Kidney (tissue), 14 donors: ENCODE results near the gene TBC1D17. TPM values are rescaled to one million over a fixed set of nuclear protein-coding genes. Genes with fewer than 3 reads are reported as not detected.
A peak's percentile ranks its signal among the peaks of the same experiment; 100 is the strongest.

Experiments used
- DNase-seq, 5 donors: peaks; one replicate each; pipeline ENCODE4 v3.0.0-alpha.2; 2013 to 2020
- FAIRE-seq: peaks from 2 replicates; lab custom pipeline; 2012; peaks lifted over from hg19 to GRCh38; lab: Jason Lieb, UNC
- H3K27ac ChIP-seq, 2 donors: one replicate each; pipeline ENCODE4 v1.7.0; 2013; ENCODE audit warnings: low read depth in 2 of 2, low read length in 2 of 2, inconsistent platforms in 1 of 2
- H3K27me3 ChIP-seq: one replicate; pipeline ENCODE4 v1.7.1; 2013; ENCODE audit warnings: low read length, inconsistent platforms; ENCODE audit not compliant: control insufficient read depth, insufficient read depth
- H3K36me3 ChIP-seq, 3 donors: one replicate each; pipeline versions ENCODE4 v1.7.0 to v1.7.1; 2013; ENCODE audit warnings: low read length in 3 of 3, control low read depth in 1 of 3, inconsistent platforms in 1 of 3; ENCODE audit not compliant: insufficient read depth in 3 of 3, control insufficient read depth in 2 of 3
- H3K4me1 ChIP-seq, 3 donors: one replicate each; pipeline versions ENCODE4 v1.7.0 to v1.7.1; 2013; ENCODE audit warnings: low read length in 3 of 3, inconsistent platforms in 1 of 3, low read depth in 1 of 3; ENCODE audit not compliant: control insufficient read depth in 2 of 3, insufficient read depth in 2 of 3
- H3K4me3 ChIP-seq, 3 donors: one replicate each; pipeline versions ENCODE4 v1.7.0 to v1.8.1; 2013; ENCODE audit warnings: low read length in 3 of 3, control low read depth in 1 of 3, inconsistent platforms in 1 of 3
- H3K9ac ChIP-seq, 3 donors: one replicate each; pipeline versions ENCODE4 v1.7.0 to v1.7.1; 2013; ENCODE audit warnings: low read length in 3 of 3, control low read depth in 1 of 3, inconsistent platforms in 1 of 3
- H3K9me3 ChIP-seq, 3 donors: one replicate each; pipeline versions ENCODE4 v1.7.0 to v1.7.1; 2013; ENCODE audit warnings: low read length in 3 of 3, control low read depth in 1 of 3, inconsistent platforms in 1 of 3; ENCODE audit not compliant: control insufficient read depth in 2 of 3, insufficient read depth in 1 of 3
- intact Hi-C: fragments of 100-400 bp; cut with DNase I; formaldehyde crosslinking; loops from one replicate; pipeline ENCODE4 v1.11.1; 2022
- polyA plus RNA-seq: library from polyadenylated mRNA; stranded (reverse); fragments of 350-450 nt; fragmentation: Illumina TruSeq; extraction: RNeasy Lipid Tissue Mini Kit (QIAGEN cat#74804); gene quantifications from one replicate; pipeline ENCODE4 v1.2.3, GENCODE V29; 2014; ENCODE audit warnings: low read depth, low replicate concordance; ENCODE audit not compliant: insufficient read depth
- total RNA-seq: library from RNA; stranded (reverse); fragmentation: NEBNext Ultra II Directional; extraction: Animal tissue kit (Norgen Biotek cat#: 25700); gene quantifications from one replicate; pipeline ENCODE4 v1.2.1, GENCODE V29; 2021
- TF ChIP-seq, protein P1 (sequence below): IDR thresholded peaks from 3 replicates; pipeline ENCODE4 v1.5.1; 2012; ENCODE audit warnings: mild to moderate bottlenecking, moderate library complexity, borderline replicate concordance; ENCODE audit not compliant: insufficient read depth; ENCODE audit errors: extremely low read depth
- donor health status: control.
- donor health status: control.
- donor health status: control.
- donor health status: control.
- donor health status: control.
- donor health status: DM: yes; HTN: yes; CAD: no.
- donor health status: Normal renal cell carcinoma (clear cell type).

Gene TBC1D17
- total and polyA plus RNA-seq, 2 donors from 2014 or later = 34.8 to 43.6 TPM

DNA sequence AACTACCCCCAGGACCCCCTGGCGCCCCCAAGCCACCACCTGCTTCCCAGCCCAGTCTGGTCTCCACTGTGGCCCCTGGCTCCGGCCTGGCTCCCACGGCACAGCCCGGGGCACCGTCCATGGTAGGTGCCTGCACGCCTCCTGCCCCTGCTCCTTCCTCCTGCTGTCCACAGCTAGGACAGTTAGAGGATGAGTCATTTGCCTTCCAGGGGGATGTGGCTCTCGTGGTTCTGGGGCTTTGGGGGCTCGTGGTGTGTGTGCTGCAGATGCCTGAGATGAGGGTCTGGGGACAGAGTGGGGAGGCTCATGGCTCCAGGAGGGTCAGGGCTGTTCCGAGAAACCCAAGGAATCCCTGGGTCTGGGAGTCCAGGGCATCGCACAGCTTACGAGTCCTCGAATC, 46.7 kb upstream of the TBC1D17 start:
- FAIRE-seq = no peak

GRCh38 chr19:49831592-49831991, 45.9 kb upstream of the TBC1D17 start:
- peaks cover 0 to 41% (median 10%) of the 10 kb centered on the region in 3 donors for H3K36me3 ChIP-seq
- TF ChIP-seq, protein P1, sequence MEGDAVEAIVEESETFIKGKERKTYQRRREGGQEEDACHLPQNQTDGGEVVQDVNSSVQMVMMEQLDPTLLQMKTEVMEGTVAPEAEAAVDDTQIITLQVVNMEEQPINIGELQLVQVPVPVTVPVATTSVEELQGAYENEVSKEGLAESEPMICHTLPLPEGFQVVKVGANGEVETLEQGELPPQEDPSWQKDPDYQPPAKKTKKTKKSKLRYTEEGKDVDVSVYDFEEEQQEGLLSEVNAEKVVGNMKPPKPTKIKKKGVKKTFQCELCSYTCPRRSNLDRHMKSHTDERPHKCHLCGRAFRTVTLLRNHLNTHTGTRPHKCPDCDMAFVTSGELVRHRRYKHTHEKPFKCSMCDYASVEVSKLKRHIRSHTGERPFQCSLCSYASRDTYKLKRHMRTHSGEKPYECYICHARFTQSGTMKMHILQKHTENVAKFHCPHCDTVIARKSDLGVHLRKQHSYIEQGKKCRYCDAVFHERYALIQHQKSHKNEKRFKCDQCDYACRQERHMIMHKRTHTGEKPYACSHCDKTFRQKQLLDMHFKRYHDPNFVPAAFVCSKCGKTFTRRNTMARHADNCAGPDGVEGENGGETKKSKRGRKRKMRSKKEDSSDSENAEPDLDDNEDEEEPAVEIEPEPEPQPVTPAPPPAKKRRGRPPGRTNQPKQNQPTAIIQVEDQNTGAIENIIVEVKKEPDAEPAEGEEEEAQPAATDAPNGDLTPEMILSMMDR = no peak
- H3K27ac ChIP-seq = no peak overlapping the region
- FAIRE-seq = no peak
- H3K9me3 ChIP-seq = no peaks in the 10 kb centered on the region
- no peaks in the 10 kb centered on the region for H3K4me1 ChIP-seq
- intact Hi-C loops = no loop called here
- H3K4me3 ChIP-seq = no peak overlapping the region
- DNase-seq = no peak
- H3K9ac ChIP-seq = no peak overlapping the region
- no peaks in the 10 kb centered on the region for H3K27me3 ChIP-seq

More for the DNA sequence above, 46.7 kb upstream of the TBC1D17 start:
- no peak overlapping the region for H3K27ac ChIP-seq
- no peak overlapping the region for H3K9ac ChIP-seq
- intact Hi-C loops = no loop called here
- no peaks in the 10 kb centered on the region for H3K4me1 ChIP-seq
- H3K4me3 ChIP-seq = no peak overlapping the region
- TF ChIP-seq, protein P1 = no peak
- no peaks in the 10 kb centered on the region for H3K9me3 ChIP-seq
- no peaks in the 10 kb centered on the region for H3K27me3 ChIP-seq
- peaks cover 0 to 41% (median 10%) of the 10 kb centered on the region in 3 donors for H3K36me3 ChIP-seq
- no peak for DNase-seq

DNA sequence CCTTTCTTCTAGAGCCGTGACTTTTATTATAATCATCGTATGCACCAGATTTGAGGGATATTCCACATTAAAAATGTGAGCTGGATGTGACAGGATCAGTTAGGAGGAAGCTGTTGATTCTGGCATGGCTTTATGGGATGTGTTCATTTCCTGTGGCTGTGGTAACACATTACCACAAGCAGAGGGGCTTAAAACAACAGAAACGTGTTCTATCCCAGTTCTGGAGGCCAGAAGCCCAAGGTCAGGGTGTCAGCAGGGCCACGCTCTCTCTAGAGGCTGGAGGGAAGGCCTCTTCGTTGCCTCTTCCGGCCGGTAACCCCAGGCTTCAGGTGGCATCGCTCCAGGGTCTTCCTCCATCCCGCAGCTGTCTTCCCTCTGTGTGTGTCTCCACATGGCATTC, 44.9 kb upstream of the TBC1D17 start:
- TF ChIP-seq, protein P1 = no peak
- no peak overlapping the region for H3K9ac ChIP-seq
- no peak for FAIRE-seq
- intact Hi-C loops = no loop called here
- peaks cover 0 to 48% (median 10%) of the 10 kb centered on the region in 3 donors for H3K36me3 ChIP-seq
- H3K27me3 ChIP-seq = no peaks in the 10 kb centered on the region
- DNase-seq = no peak
- peak overlapping the region in 1 of 2 donors; percentile 14 for H3K27ac ChIP-seq
- H3K9me3 ChIP-seq = no peaks in the 10 kb centered on the region
- no peaks in the 10 kb centered on the region for H3K4me1 ChIP-seq
- H3K4me3 ChIP-seq = no peak overlapping the region

DNA sequence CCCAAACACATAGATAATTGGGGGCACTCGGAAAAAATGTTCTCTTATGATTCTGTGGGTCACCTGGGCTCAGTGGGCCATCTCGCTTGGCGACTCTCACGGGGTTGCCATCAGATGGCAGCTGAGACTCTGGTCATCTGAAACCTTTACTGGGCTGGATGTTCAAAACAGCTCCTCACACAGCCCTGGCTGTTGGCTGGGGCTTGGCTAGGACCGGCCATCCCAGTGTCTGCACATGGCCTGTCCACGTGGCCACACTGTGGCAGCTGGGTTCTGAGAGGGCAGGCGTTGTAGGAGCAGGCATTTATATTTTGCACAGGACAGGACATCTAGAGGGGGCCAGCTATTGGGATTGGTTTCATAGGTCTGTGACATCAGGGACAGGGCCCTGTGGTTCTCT, 43.9 kb upstream of the TBC1D17 start:
- Histone ChIP-seq H3K4me1 (no peaks in the 10 kb centered on the region), H3K27ac (no peak overlapping the region), H3K36me3 (peaks cover 0 to 44% (median 11%) of the 10 kb centered on the region in 3 donors), H3K9me3 (no peaks in the 10 kb centered on the region), H3K4me3 (no peak overlapping the region), H3K27me3 (no peaks in the 10 kb centered on the region), H3K9ac (no peak overlapping the region)
- FAIRE-seq (no peak), DNase-seq (no peak)
- TF ChIP-seq, protein P1 = no peak
- intact Hi-C loops = no loop called here
